HEK293T (cell line): ENCODE results near the gene RAB11A.
A peak's percentile ranks its signal among the peaks of the same experiment; 100 is the strongest.

Experiments used
- CTCF ChIA-PET: fragments of 350-600 bp; formaldehyde crosslinking; extraction: SDS; loops from one replicate; lab custom pipeline; 2021; ENCODE audit warnings: antibody characterized with exemption, inconsistent platforms; lab: Yijun Ruan, JAX
- POLR2A ChIA-PET: fragments of 350-600 bp; formaldehyde crosslinking; extraction: SDS; loops from one replicate; lab custom pipeline; 2020; ENCODE audit warnings: antibody characterized with exemption, inconsistent platforms; lab: Yijun Ruan, JAX
- DNase-seq: peaks from one replicate; pipeline ENCODE4 v3.0.0; 2012; ENCODE audit warnings: mixed read lengths; ENCODE audit errors: extremely low spot score
- ARNT ChIP-seq: fragments of 450-650 bp; IDR thresholded peaks from 2 replicates; pipeline ENCODE4 v1.6.1; 2017; ENCODE audit warnings: mild to moderate bottlenecking
- BHLHE40 ChIP-seq: fragments of 450-650 bp; IDR thresholded peaks from 2 replicates; pipeline ENCODE4 v1.6.1; 2016; ENCODE audit warnings: mild to moderate bottlenecking, moderate library complexity, borderline replicate concordance
- CTBP1 ChIP-seq: fragments of 450-650 bp; IDR thresholded peaks from 2 replicates; pipeline ENCODE4 v1.6.1; 2016; ENCODE audit warnings: borderline replicate concordance
- ELF4 ChIP-seq: fragments of 450-650 bp; IDR thresholded peaks from 2 replicates; pipeline ENCODE4 v1.6.1; 2017; ENCODE audit warnings: antibody characterized with exemption
- FOXA1 ChIP-seq: fragments of 450-650 bp; IDR thresholded peaks from 2 replicates; pipeline ENCODE4 v1.6.1; 2016; ENCODE audit warnings: mild to moderate bottlenecking
- FOXK2 ChIP-seq: fragments of 450-650 bp; IDR thresholded peaks from 2 replicates; pipeline ENCODE4 v1.6.1; 2016; ENCODE audit warnings: mild to moderate bottlenecking
- FOXM1 ChIP-seq: fragments of 450-650 bp; IDR thresholded peaks from 2 replicates; pipeline ENCODE4 v1.6.1; 2017; ENCODE audit warnings: mild to moderate bottlenecking, borderline replicate concordance
- HDGF ChIP-seq: fragments of 450-650 bp; IDR thresholded peaks from 2 replicates; pipeline ENCODE4 v1.6.1; 2017; ENCODE audit warnings: antibody characterized with exemption, borderline replicate concordance
- L3MBTL2 ChIP-seq: fragments of 450-650 bp; conservative IDR thresholded peaks from 2 replicates; pipeline ENCODE4 v1.6.1; 2016; ENCODE audit warnings: mild to moderate bottlenecking
- LEF1 ChIP-seq: fragments of 450-650 bp; IDR thresholded peaks from 2 replicates; pipeline ENCODE4 v1.6.1; 2017; ENCODE audit warnings: mild to moderate bottlenecking, borderline replicate concordance
- NFRKB ChIP-seq: fragments of 450-650 bp; IDR thresholded peaks from 2 replicates; pipeline ENCODE4 v1.6.1; 2016; ENCODE audit warnings: mild to moderate bottlenecking, moderate library complexity
- SP1 ChIP-seq: fragments of 450-650 bp; IDR thresholded peaks from 2 replicates; pipeline ENCODE4 v1.6.1; 2017
- SUZ12 ChIP-seq: fragments of 450-650 bp; IDR thresholded peaks from 2 replicates; pipeline ENCODE4 v1.6.1; 2016; ENCODE audit warnings: mild to moderate bottlenecking
- TARDBP ChIP-seq: fragments of 450-650 bp; IDR thresholded peaks from 2 replicates; pipeline ENCODE4 v1.6.1; 2016
- ZNF384 ChIP-seq: fragments of 450-650 bp; IDR thresholded peaks from 2 replicates; pipeline ENCODE4 v1.6.1; 2016
- TF ChIP-seq, protein P1 (sequence below): fragments of 450-650 bp; IDR thresholded peaks from 2 replicates; pipeline ENCODE4 v1.6.1; 2016

RAB11A gene

DNA sequence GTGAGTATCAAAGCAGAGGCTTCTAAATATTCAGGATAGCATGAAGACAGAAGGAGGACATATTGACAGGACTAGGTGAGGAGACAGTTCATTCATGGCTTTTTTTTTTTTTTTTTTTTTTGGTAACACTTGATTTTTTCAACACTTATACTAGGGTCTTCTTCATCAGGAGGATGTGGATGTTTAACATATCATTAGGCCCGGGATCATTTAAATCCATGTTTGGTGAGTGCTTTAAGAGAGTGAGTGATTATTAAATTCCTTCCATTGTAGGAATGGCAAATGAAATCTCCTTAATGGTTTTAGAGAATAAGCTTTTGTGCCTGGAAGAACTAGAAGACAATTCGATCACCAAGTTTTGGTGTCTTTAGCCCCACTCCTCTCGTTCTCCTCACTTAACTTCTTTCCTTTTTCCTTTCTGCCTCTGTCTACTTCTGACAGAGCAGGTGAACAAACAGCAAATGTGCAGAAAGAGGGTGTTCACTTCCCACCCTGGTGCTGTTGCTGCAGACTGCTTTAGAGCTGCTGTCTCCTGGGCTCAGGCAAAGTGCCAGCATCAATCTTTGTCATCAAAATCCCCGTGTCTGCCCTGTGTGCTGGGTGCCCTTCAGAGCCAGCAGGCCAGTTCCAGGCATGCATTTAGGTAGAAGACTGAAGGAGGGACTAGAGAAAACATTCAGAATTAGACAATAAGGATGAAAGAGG is 35.6 kb upstream of the RAB11A start:
- DNase-seq, result no peak
- TF ChIP-seq L3MBTL2 (no peak), ZNF384 (0 out of 2 replicates have a peak, but pooled peaks have one; percentile 14)
- ChIA-PET CTCF (interaction anchor here (0.6 to 1.6 kb wide), 5 partner anchors 10 to 196 kb away, joined by 3 to 10 read pairs (median 6); no protein-coding TSS in a partner anchor), POLR2A (interaction anchor here (0.9 to 2.3 kb wide), 6 partner anchors 9 to 412 kb away, joined by 3 to 27 read pairs (median 7); partner anchors contain the start of genes DENND4A and RAB11A)

GRCh38 chr15:65834603-65835282 is 34.5 kb upstream of the RAB11A start:
- DNase-seq, result no peak
- CTCF ChIA-PET, result interaction anchor here (0.7 to 4.3 kb wide), 4 partner anchors 10 to 34 kb away, joined by 3 to 28 read pairs (median 6); partner anchors contain the start of gene RAB11A
- TF ChIP-seq FOXK2, result no peak
- no peak for TF ChIP-seq FOXA1
- TF ChIP-seq LEF1, result no peak
- no peak for TF ChIP-seq SP1
- TF ChIP-seq, protein P1, sequence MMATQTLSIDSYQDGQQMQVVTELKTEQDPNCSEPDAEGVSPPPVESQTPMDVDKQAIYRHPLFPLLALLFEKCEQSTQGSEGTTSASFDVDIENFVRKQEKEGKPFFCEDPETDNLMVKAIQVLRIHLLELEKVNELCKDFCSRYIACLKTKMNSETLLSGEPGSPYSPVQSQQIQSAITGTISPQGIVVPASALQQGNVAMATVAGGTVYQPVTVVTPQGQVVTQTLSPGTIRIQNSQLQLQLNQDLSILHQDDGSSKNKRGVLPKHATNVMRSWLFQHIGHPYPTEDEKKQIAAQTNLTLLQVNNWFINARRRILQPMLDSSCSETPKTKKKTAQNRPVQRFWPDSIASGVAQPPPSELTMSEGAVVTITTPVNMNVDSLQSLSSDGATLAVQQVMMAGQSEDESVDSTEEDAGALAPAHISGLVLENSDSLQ, result no peak
- no peak for TF ChIP-seq BHLHE40
- TF ChIP-seq NFRKB, result no peak
- TF ChIP-seq ZNF384, result no peak
- no peak for TF ChIP-seq CTBP1
- TF ChIP-seq L3MBTL2, result no peak
- no peak for TF ChIP-seq FOXM1
- TF ChIP-seq ELF4, result no peak
- TF ChIP-seq HDGF, result no peak
- no peak for TF ChIP-seq TARDBP
- POLR2A ChIA-PET, result interaction anchor here (0.8 to 2.3 kb wide), 4 partner anchors 34 to 224 kb away, joined by 3 to 27 read pairs (median 8); partner anchors contain the start of genes INTS14 and RAB11A

DNA sequence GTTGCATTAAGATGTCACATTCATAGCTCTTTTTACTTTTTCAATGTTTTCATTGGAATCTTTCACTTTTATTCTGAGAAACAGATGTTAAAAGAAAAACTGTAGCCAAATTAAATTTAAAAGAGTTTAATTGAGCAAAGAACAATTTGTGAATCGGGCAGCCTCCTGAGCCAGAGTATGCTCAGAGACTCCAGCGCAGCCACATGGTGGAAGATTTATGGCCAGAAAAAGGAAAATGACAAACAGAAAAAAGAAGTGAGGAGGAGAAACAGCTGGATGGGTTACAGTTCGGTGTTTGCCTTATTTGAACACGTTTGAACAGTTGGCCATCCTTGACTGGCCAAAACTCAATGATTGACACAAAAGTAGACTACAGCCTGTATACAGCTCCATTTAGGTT is 33.8 kb upstream of the RAB11A start:
- no peak for TF ChIP-seq HDGF
- TF ChIP-seq, protein P1, result peak; percentile 27; the same call in 1 of the 2 replicates
- no peak for TF ChIP-seq CTBP1
- POLR2A ChIA-PET, result interaction anchor here (0.8 to 1.4 kb wide), 3 partner anchors 34 to 224 kb away, joined by 3 to 9 read pairs (median 6); partner anchors contain the start of genes INTS14 and RAB11A
- DNase-seq, result no peak
- CTCF ChIA-PET, result interaction anchor here (1.1 to 4.3 kb wide), 3 partner anchors 11 to 33 kb away, joined by 6 to 28 read pairs (median 6); partner anchors contain the start of gene RAB11A

- TF ChIP-seq L3MBTL2, result no peak
- TF ChIP-seq, protein P1, result no peak
- no peak for TF ChIP-seq ELF4
- TF ChIP-seq HDGF, result no peak
- TF ChIP-seq FOXA1, result no peak
- no peak for TF ChIP-seq LEF1
- TF ChIP-seq SUZ12, result no peak
- TF ChIP-seq ZNF384, result no peak
- no peak for TF ChIP-seq TARDBP
- no peak for TF ChIP-seq ARNT
- no peak for TF ChIP-seq NFRKB
- no peak for TF ChIP-seq FOXM1
- no peak for TF ChIP-seq BHLHE40
- TF ChIP-seq SP1, result no peak
- no peak for TF ChIP-seq CTBP1
- TF ChIP-seq FOXK2, result no peak
- no peak for DNase-seq
- POLR2A ChIA-PET, result interaction anchor here (1.0 to 1.9 kb wide), 3 partner anchors 33 to 44 kb away, joined by 3 to 7 read pairs (median 3); partner anchors contain the start of genes DENND4A and RAB11A
- CTCF ChIA-PET, result interaction anchor here (0.7 to 4.3 kb wide), 10 partner anchors 9 to 889 kb away, joined by 3 to 28 read pairs (median 4); no protein-coding TSS in a partner anchor
Observed at GRCh38 chr15:65836665-65837064, 32.6 kb upstream of the RAB11A start.

GRCh38 chr15:65837301-65838294 is 31.7 kb upstream of the RAB11A start:
- no peak for TF ChIP-seq NFRKB
- TF ChIP-seq SUZ12, result no peak
- no peak for TF ChIP-seq SP1
- CTCF ChIA-PET, result interaction anchor here (0.7 to 4.3 kb wide), 10 partner anchors 8 to 199 kb away, joined by 3 to 28 read pairs (median 4); no protein-coding TSS in a partner anchor
- DNase-seq, result no peak
- POLR2A ChIA-PET, result interaction anchor here (1.0 to 1.9 kb wide), 4 partner anchors 32 to 227 kb away, joined by 3 to 7 read pairs (median 3); partner anchors contain the start of genes DENND4A, INTS14 and RAB11A
